Stimulated activated CD8-positive, alpha-beta memory T cell treated with anti-CD3 and anti-CD28 coated beads, Interleukin-2, amount 100 ng/mL, for 48 hours (primary cell): ENCODE data around the gene A1CF.
"Not testable (repeated sequence)": the region's sequence is repeated elsewhere in the genome, so short reads cannot be mapped to it uniquely, and the experiment has no call there.

Source experiments
- DNase-seq, 2 donors: peaks; one replicate each; pipeline ENCODE4 v3.0.0-alpha.2; 2020; ENCODE audit warnings: low read depth in 2 of 2

A1CF gene

GRCh38 chr10:50788951-50789945 lies 96.2 kb downstream of the A1CF start:
- no peak for DNase-seq

- not testable (repeated sequence) for DNase-seq
These were observed 97.5 kb downstream of the A1CF start for GRCh38 chr10:50787962-50788361.

GRCh38 chr10:50782017-50782416 lies 103.4 kb downstream of the A1CF start:
- DNase-seq: not testable (repeated sequence)

GRCh38 chr10:50780036-50780435 lies 105.4 kb downstream of the A1CF start:
- DNase-seq: not testable (repeated sequence)

GRCh38 chr10:50774868-50775267 lies 110.6 kb downstream of the A1CF start:
- DNase-seq: not testable (repeated sequence)

GRCh38 chr10:50772042-50772441 lies 113.4 kb downstream of the A1CF start:
- DNase-seq: not testable (repeated sequence)

GRCh38 chr10:50766774-50767513 lies 118.5 kb downstream of the A1CF start:
- DNase-seq: not testable (repeated sequence)
